SJSA1 (cell line): ENCODE data around the gene PCMTD2. TPM values are rescaled to one million over a fixed set of nuclear protein-coding genes. Genes with fewer than 3 reads are reported as not detected.
"Not testable (repeated sequence)": the region's sequence is repeated elsewhere in the genome, so short reads cannot be mapped to it uniquely, and the experiment has no call there.

Experiments
- DNase-seq, 2 experiments: peaks; one replicate each; pipeline ENCODE4 v3.0.0-alpha.2; 2015 to 2020; ENCODE audit warnings: low spot score in 2 of 2, low read depth in 1 of 2
- H3K27ac ChIP-seq: fragments of 250-450 bp; sonication (Bioruptor Pico); 2 replicates; pipeline ENCODE4 v1.5.1; 2020; ENCODE audit warnings: mild to moderate bottlenecking, moderate library complexity
- H3K27me3 ChIP-seq: fragments of 250-450 bp; sonication (Bioruptor Pico); replicated peaks from 2 replicates; pipeline ENCODE4 v1.5.1; 2020; ENCODE audit warnings: mild to moderate bottlenecking, moderate library complexity
- H3K36me3 ChIP-seq: fragments of 250-450 bp; sonication (Bioruptor Pico); 2 replicates; pipeline ENCODE4 v1.5.1; 2020; ENCODE audit warnings: mild to moderate bottlenecking
- H3K4me1 ChIP-seq: fragments of 250-450 bp; sonication (Bioruptor Pico); replicated peaks from 2 replicates; pipeline ENCODE4 v1.6.1; 2021; ENCODE audit warnings: mild to moderate bottlenecking
- H3K4me3 ChIP-seq: fragments of 250-450 bp; sonication (Bioruptor Pico); 2 replicates; pipeline ENCODE4 v1.5.1; 2020; ENCODE audit warnings: mild to moderate bottlenecking
- H3K9me3 ChIP-seq: fragments of 250-450 bp; sonication (Bioruptor Pico); replicated peaks from 2 replicates; pipeline ENCODE4 v1.5.1; 2020; ENCODE audit warnings: mild to moderate bottlenecking
- total RNA-seq: library from RNA; depleted of rRNA; stranded (reverse); fragments of >200 nt; shearing (Covaris generic); gene quantifications from 2 replicates; pipeline ENCODE4 v1.2.3, GENCODE V29; 2014

Gene PCMTD2
- total RNA-seq, 1 experiment from 2014 or later = 12.4 TPM

- H3K27me3 ChIP-seq = no peaks in the 10 kb centered on the region
- H3K4me3 ChIP-seq = no peak overlapping the region
- H3K4me1 ChIP-seq = no peaks in the 10 kb centered on the region
- no peak for DNase-seq
- H3K9me3 ChIP-seq = no peaks in the 10 kb centered on the region
- H3K27ac ChIP-seq = no peak overlapping the region
- no peaks in the 10 kb centered on the region for H3K36me3 ChIP-seq
Observed at GRCh38 chr20:64266988-64267387, 11.4 kb downstream of the PCMTD2 start.

GRCh38 chr20:64268174-64268573, 12.6 kb downstream of the PCMTD2 start:
- Histone ChIP-seq H3K27me3 (no peaks in the 10 kb centered on the region), H3K36me3 (no peaks in the 10 kb centered on the region), H3K9me3 (no peaks in the 10 kb centered on the region), H3K4me3 (no peak overlapping the region), H3K4me1 (no peaks in the 10 kb centered on the region), H3K27ac (no peak overlapping the region)
- no peak for DNase-seq

GRCh38 chr20:64269604-64270411, 14.3 kb downstream of the PCMTD2 start:
- no peak for DNase-seq
- H3K36me3 ChIP-seq = no peaks in the 10 kb centered on the region
- no peaks in the 10 kb centered on the region for H3K4me1 ChIP-seq
- no peak overlapping the region for H3K4me3 ChIP-seq
- no peak overlapping the region for H3K27ac ChIP-seq
- no peaks in the 10 kb centered on the region for H3K9me3 ChIP-seq
- H3K27me3 ChIP-seq = no peaks in the 10 kb centered on the region

GRCh38 chr20:64271636-64272035, 16.1 kb downstream of the PCMTD2 start:
- H3K36me3 ChIP-seq = no peaks in the 10 kb centered on the region

GRCh38 chr20:64273109-64273508, 17.6 kb downstream of the PCMTD2 start:
- Histone ChIP-seq H3K27ac (no peak overlapping the region), H3K27me3 (no peaks in the 10 kb centered on the region), H3K9me3 (no peaks in the 10 kb centered on the region), H3K4me3 (no peak overlapping the region), H3K4me1 (0 out of 2 replicates have a peak, but pooled peaks cover under 1% of the 10 kb centered on the region), H3K36me3 (no peaks in the 10 kb centered on the region)
- no peak for DNase-seq

More at GRCh38 chr20:64271636-64272035, 16.1 kb downstream of the PCMTD2 start:
- Histone ChIP-seq H3K4me1 (no peaks in the 10 kb centered on the region), H3K9me3 (no peaks in the 10 kb centered on the region), H3K27me3 (no peaks in the 10 kb centered on the region), H3K27ac (no peak overlapping the region), H3K4me3 (no peak overlapping the region)
- DNase-seq = no peak

GRCh38 chr20:64276817-64277216, 21.3 kb downstream of the PCMTD2 start:
- Histone ChIP-seq H3K36me3 (no peaks in the 10 kb centered on the region), H3K4me1 (0 out of 2 replicates have a peak, but pooled peaks cover 3% of the 10 kb centered on the region), H3K4me3 (no peak overlapping the region), H3K9me3 (no peaks in the 10 kb centered on the region), H3K27ac (no peak overlapping the region), H3K27me3 (no peaks in the 10 kb centered on the region)
- no peak for DNase-seq

- Histone ChIP-seq H3K36me3 (no peaks in the 10 kb centered on the region), H3K27ac (no peak overlapping the region), H3K9me3 (no peaks in the 10 kb centered on the region), H3K4me3 (no peak overlapping the region), H3K4me1 (0 out of 2 replicates have a peak, but pooled peaks cover 3% of the 10 kb centered on the region), H3K27me3 (no peaks in the 10 kb centered on the region)
- no peak for DNase-seq
Observed at GRCh38 chr20:64277571-64278316, 22.2 kb downstream of the PCMTD2 start.

GRCh38 chr20:64278317-64278681, 22.8 kb downstream of the PCMTD2 start:
- H3K4me3 ChIP-seq = no peak overlapping the region
- H3K36me3 ChIP-seq = no peaks in the 10 kb centered on the region
- 0 out of 2 replicates have a peak, but pooled peaks cover 3% of the 10 kb centered on the region for H3K4me1 ChIP-seq
- H3K27me3 ChIP-seq = no peaks in the 10 kb centered on the region
- DNase-seq = no peak
- H3K27ac ChIP-seq = no peak overlapping the region
- no peaks in the 10 kb centered on the region for H3K9me3 ChIP-seq

GRCh38 chr20:64279826-64280459, 24.4 kb downstream of the PCMTD2 start:
- H3K36me3 ChIP-seq = no peaks in the 10 kb centered on the region
- H3K27ac ChIP-seq = no peak overlapping the region
- H3K27me3 ChIP-seq = peaks cover 6% of the 10 kb centered on the region
- H3K4me3 ChIP-seq = no peak overlapping the region
- no peaks in the 10 kb centered on the region for H3K9me3 ChIP-seq
- DNase-seq = no peak
- H3K4me1 ChIP-seq = 0 out of 2 replicates have a peak, but pooled peaks cover 3% of the 10 kb centered on the region

GRCh38 chr20:64280460-64280843, 24.9 kb downstream of the PCMTD2 start:
- H3K27ac ChIP-seq = no peak overlapping the region
- H3K9me3 ChIP-seq = no peaks in the 10 kb centered on the region
- DNase-seq = no peak
- H3K36me3 ChIP-seq = no peaks in the 10 kb centered on the region
- peaks cover 6% of the 10 kb centered on the region for H3K27me3 ChIP-seq
- 0 out of 2 replicates have a peak, but pooled peaks cover 3% of the 10 kb centered on the region for H3K4me1 ChIP-seq
- H3K4me3 ChIP-seq = no peak overlapping the region

GRCh38 chr20:64283646-64284045, 28.1 kb downstream of the PCMTD2 start:
- Histone ChIP-seq H3K27ac (no peak overlapping the region), H3K9me3 (peaks cover 3% of the 10 kb centered on the region; the same call in 1 of the 2 replicates), H3K4me1 (no peaks in the 10 kb centered on the region), H3K4me3 (no peak overlapping the region), H3K27me3 (peaks cover 6% of the 10 kb centered on the region), H3K36me3 (no peaks in the 10 kb centered on the region)
- no peak for DNase-seq

GRCh38 chr20:64285579-64286446, 30.3 kb downstream of the PCMTD2 start:
- not testable (repeated sequence) for H3K36me3 ChIP-seq

More at GRCh38 chr20:64285579-64286446, 30.3 kb downstream of the PCMTD2 start:
- H3K27me3 ChIP-seq, H3K4me3 ChIP-seq, H3K27ac ChIP-seq, H3K9me3 ChIP-seq, H3K4me1 ChIP-seq: not testable (repeated sequence)
- DNase-seq = peak in 1 of 2 experiments; percentile 23
